Measurements from ENCODE around the gene CDK5RAP2. TPM values are rescaled to one million over a fixed set of nuclear protein-coding genes. Genes with fewer than 3 reads are reported as not detected.
"Not testable (repeated sequence)": the region's sequence is repeated elsewhere in the genome, so short reads cannot be mapped to it uniquely, and the experiment has no call there.

Gene CDK5RAP2
- total RNA-seq, 1 experiment from 2014 or later, result 33.2 TPM

GRCh38 chr9:120542701-120543490 lies 37.1 kb downstream of the CDK5RAP2 start:
- no peak for DNase-seq
- H3K27me3 ChIP-seq (ENCODE audit: control insufficient read depth, insufficient read depth, low read length), result no peaks in the 10 kb centered on the region
- H3K36me3 ChIP-seq (replicated peaks; ENCODE audit: control insufficient read depth, insufficient read depth, low read length), result peaks cover 17% of the 10 kb centered on the region
- no peak overlapping the region for H3K4me3 ChIP-seq (ENCODE audit: insufficient read depth, low read depth, low read length)

GRCh38 chr9:120541921-120542320 lies 38.0 kb downstream of the CDK5RAP2 start:
- H3K36me3 ChIP-seq (replicated peaks; ENCODE audit: control insufficient read depth, insufficient read depth, low read length), result peaks cover 17% of the 10 kb centered on the region
- H3K27me3 ChIP-seq (ENCODE audit: control insufficient read depth, insufficient read depth, low read length), result no peaks in the 10 kb centered on the region
- no peak overlapping the region for H3K4me3 ChIP-seq (ENCODE audit: insufficient read depth, low read depth, low read length)
- DNase-seq, result no peak

GRCh38 chr9:120539951-120540350 lies 40.0 kb downstream of the CDK5RAP2 start:
- Histone ChIP-seq H3K4me3 (ENCODE audit: insufficient read depth, low read depth, low read length) (no peak overlapping the region), H3K27me3 (ENCODE audit: control insufficient read depth, insufficient read depth, low read length) (no peaks in the 10 kb centered on the region), H3K36me3 (replicated peaks; ENCODE audit: control insufficient read depth, insufficient read depth, low read length) (peaks cover 14% of the 10 kb centered on the region)
- DNase-seq, result no peak

DNA sequence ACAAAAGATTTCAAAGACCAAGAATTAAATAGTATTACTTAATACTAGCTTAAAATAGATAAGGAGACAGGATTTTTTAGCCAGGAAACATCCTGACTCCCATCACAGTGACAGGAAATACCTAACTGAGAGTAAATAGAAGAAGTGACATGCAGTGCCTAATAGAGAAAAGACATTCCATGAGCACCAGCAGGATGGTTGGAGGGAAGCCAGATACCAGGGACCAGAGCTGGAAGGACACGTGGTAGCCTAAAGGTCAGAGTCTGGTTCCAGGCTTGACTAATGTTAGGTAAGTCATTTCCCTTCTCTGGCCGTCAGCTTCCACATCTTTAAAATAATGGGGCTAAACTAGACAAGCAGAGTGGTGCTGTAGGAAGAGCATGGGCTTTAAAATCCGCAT lies 41.6 kb downstream of the CDK5RAP2 start:
- no peak overlapping the region for H3K4me3 ChIP-seq (ENCODE audit: insufficient read depth, low read depth, low read length)
- DNase-seq, result no peak
- peaks cover 14% of the 10 kb centered on the region for H3K36me3 ChIP-seq (replicated peaks; ENCODE audit: control insufficient read depth, insufficient read depth, low read length)
- H3K27me3 ChIP-seq (ENCODE audit: control insufficient read depth, insufficient read depth, low read length), result no peaks in the 10 kb centered on the region

DNA sequence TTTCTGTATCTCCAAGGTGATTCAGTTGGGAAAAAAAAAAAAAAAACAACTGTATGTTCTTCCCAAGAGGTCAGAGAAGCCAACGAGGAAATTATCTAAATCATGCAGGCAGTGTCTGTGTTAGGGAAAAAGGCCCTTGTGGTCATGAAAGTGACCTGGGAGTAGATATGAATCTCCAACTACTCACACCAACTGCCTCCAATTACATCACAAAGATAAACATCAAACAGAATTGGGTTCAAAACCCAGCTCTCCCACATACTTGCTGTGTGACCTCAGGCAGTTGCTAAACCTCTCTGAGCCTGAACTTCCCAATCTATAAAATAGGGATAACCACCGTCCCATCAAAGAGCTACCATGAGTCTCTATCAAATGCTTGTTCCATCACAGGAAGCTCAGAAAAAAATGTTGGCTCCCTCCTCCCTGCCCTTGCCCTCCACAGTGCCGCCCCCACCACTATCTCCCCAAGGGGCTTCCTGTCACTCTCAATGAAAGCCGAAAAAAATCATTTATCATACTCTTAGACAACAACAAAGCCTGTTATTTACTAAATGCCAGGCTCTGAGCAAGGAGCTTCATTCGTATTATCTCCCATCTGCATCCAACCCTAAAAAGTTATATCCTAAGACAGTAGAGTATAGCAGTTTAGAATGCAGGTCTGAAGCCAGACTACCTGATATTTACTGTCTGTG lies 42.9 kb downstream of the CDK5RAP2 start:
- Histone ChIP-seq H3K27me3 (ENCODE audit: control insufficient read depth, insufficient read depth, low read length) (no peaks in the 10 kb centered on the region), H3K36me3 (replicated peaks; ENCODE audit: control insufficient read depth, insufficient read depth, low read length) (peaks cover 15% of the 10 kb centered on the region), H3K4me3 (ENCODE audit: insufficient read depth, low read depth, low read length) (no peak overlapping the region)
- DNase-seq, result no peak

DNA sequence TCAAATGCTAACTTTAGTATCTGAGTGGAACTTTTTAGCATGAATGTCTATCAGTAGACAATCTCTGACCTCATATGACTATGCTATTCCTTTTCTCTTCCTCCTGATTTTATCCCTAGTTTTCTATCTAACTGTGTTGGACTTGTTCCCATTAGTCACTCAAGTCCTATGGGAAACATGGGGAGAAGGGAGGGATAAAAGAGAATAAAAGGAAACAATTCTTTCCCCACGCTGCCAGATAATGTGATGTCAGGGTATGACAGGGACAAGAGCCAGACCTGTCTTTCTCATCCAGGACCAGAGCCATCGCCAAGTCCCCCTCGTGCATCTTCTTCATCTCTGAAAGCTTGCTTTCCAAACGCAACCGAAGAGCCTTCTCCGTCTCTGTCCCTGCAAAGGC lies 43.9 kb downstream of the CDK5RAP2 start:
- Histone ChIP-seq H3K4me3 (ENCODE audit: insufficient read depth, low read depth, low read length) (no peak overlapping the region), H3K36me3 (replicated peaks; ENCODE audit: control insufficient read depth, insufficient read depth, low read length) (peaks cover 15% of the 10 kb centered on the region), H3K27me3 (ENCODE audit: control insufficient read depth, insufficient read depth, low read length) (no peaks in the 10 kb centered on the region)
- DNase-seq, result no peak

- peaks cover 19% of the 10 kb centered on the region for H3K36me3 ChIP-seq (replicated peaks; ENCODE audit: control insufficient read depth, insufficient read depth, low read length)
- no peak for DNase-seq
- H3K4me3 ChIP-seq (ENCODE audit: insufficient read depth, low read depth, low read length), result no peak overlapping the region
- H3K27me3 ChIP-seq (ENCODE audit: control insufficient read depth, insufficient read depth, low read length), result no peaks in the 10 kb centered on the region
These were observed 45.7 kb downstream of the CDK5RAP2 start for GRCh38 chr9:120534266-120534665.

- H3K36me3 ChIP-seq (replicated peaks; ENCODE audit: control insufficient read depth, insufficient read depth, low read length), result peaks cover 26% of the 10 kb centered on the region
- H3K27me3 ChIP-seq (ENCODE audit: control insufficient read depth, insufficient read depth, low read length), result no peaks in the 10 kb centered on the region
- no peak for DNase-seq
These were observed 47.1 kb downstream of the CDK5RAP2 start for GRCh38 chr9:120532891-120533290.

GRCh38 chr9:120532475-120532874 lies 47.5 kb downstream of the CDK5RAP2 start:
- no peaks in the 10 kb centered on the region for H3K27me3 ChIP-seq (ENCODE audit: control insufficient read depth, insufficient read depth, low read length)
- no peak for DNase-seq
- peaks cover 28% of the 10 kb centered on the region for H3K36me3 ChIP-seq (replicated peaks; ENCODE audit: control insufficient read depth, insufficient read depth, low read length)
- H3K4me3 ChIP-seq (ENCODE audit: insufficient read depth, low read depth, low read length), result no peak overlapping the region

More at GRCh38 chr9:120532891-120533290, 47.1 kb downstream of the CDK5RAP2 start:
- H3K4me3 ChIP-seq (ENCODE audit: insufficient read depth, low read depth, low read length), result no peak overlapping the region

- Histone ChIP-seq H3K4me3 (ENCODE audit: insufficient read depth, low read depth, low read length) (no peak overlapping the region), H3K36me3 (replicated peaks; ENCODE audit: control insufficient read depth, insufficient read depth, low read length) (peaks cover 34% of the 10 kb centered on the region), H3K27me3 (ENCODE audit: control insufficient read depth, insufficient read depth, low read length) (no peaks in the 10 kb centered on the region)
- DNase-seq, result peak; percentile 57
These were observed 48.2 kb downstream of the CDK5RAP2 start for GRCh38 chr9:120531683-120532300.

DNA sequence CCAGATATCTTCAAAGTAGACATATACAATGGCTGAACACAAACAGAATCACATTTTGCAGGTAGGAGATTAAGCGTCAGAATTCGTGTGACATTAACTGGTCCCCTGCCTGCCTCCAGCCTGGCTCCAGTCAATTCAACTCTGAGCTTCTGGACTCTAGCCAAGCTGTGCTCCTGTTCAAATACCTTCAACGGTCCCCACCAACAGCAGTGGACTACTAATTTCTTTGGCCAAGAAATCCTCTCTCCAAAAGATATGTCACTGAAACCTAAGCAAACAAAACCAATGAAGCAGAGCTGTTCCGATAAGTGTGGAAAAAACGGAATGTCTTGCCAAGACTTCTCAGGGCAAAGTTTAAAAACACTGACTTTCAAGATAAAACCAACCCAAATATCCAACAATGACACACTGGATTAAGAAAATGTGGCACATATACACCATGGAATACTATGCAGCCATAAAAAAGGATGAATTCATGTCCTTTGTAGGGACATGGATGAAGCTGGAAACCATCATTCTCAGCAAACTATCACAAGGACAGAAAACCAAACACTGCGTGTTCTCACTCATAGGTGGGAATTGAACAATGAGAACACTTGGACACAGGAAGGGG lies 49.6 kb downstream of the CDK5RAP2 start:
- DNase-seq; H3K27me3 ChIP-seq (ENCODE audit: control insufficient read depth, insufficient read depth, low read length); H3K4me3 ChIP-seq (ENCODE audit: insufficient read depth, low read depth, low read length): not testable (repeated sequence)
- H3K36me3 ChIP-seq (replicated peaks; ENCODE audit: control insufficient read depth, insufficient read depth, low read length), result peaks cover 37% of the 10 kb centered on the region

- Histone ChIP-seq H3K4me3 (ENCODE audit: insufficient read depth, low read depth, low read length) (no peak overlapping the region), H3K36me3 (replicated peaks; ENCODE audit: control insufficient read depth, insufficient read depth, low read length) (peaks cover 40% of the 10 kb centered on the region), H3K27me3 (ENCODE audit: control insufficient read depth, insufficient read depth, low read length) (no peaks in the 10 kb centered on the region)
- peak; percentile 37 for DNase-seq
These were observed 51.1 kb downstream of the CDK5RAP2 start for GRCh38 chr9:120528829-120529228.

- DNase-seq, result no peak
- Histone ChIP-seq H3K4me3 (ENCODE audit: insufficient read depth, low read depth, low read length) (no peak overlapping the region), H3K36me3 (replicated peaks; ENCODE audit: control insufficient read depth, insufficient read depth, low read length) (peaks cover 40% of the 10 kb centered on the region), H3K27me3 (ENCODE audit: control insufficient read depth, insufficient read depth, low read length) (no peaks in the 10 kb centered on the region)
These were observed 51.6 kb downstream of the CDK5RAP2 start for GRCh38 chr9:120528327-120528726.

DNA sequence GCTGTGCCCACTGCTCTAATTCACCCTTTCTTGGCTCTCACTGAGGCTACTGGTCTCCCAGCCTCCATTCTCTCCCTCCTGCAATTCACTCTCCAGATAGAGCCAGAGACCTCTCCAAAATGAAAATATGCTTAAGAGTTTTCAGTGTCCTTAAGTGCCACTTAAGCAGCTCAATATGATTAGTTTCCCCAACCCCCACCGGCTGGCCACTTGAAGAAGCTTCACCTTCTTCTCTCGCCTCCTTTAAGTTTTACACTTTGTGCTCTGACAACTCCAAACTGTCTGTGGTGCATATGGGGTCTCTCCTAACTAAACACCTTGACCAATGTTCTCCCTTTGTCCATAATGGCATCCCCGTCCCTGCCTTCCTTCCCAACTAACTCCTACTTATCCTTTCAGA lies 53.4 kb downstream of the CDK5RAP2 start:
- Histone ChIP-seq H3K27me3 (ENCODE audit: control insufficient read depth, insufficient read depth, low read length) (no peaks in the 10 kb centered on the region), H3K4me3 (ENCODE audit: insufficient read depth, low read depth, low read length) (no peak overlapping the region), H3K36me3 (replicated peaks; ENCODE audit: control insufficient read depth, insufficient read depth, low read length) (peaks cover 40% of the 10 kb centered on the region)
- no peak for DNase-seq

All from H7 (cell line).